Non-pigmented ciliary epithelial cell (primary cell): Measurements from ENCODE around the gene APRT.

Experiments used
- DNase-seq: peaks from one replicate; pipeline ENCODE4 v3.0.0-alpha.2; 2010; ENCODE audit warnings: low read depth

Gene APRT

GRCh38 chr16:88822281-88823040 lies 10.7 kb upstream of the APRT start:
- no peak for DNase-seq

GRCh38 chr16:88821168-88821850 lies 9.6 kb upstream of the APRT start:
- no peak for DNase-seq

- DNase-seq = no peak
Measured at GRCh38 chr16:88820385-88821025, 8.8 kb upstream of the APRT start.

GRCh38 chr16:88819126-88819525 lies 7.4 kb upstream of the APRT start:
- DNase-seq = no peak

- DNase-seq = no peak
Measured at GRCh38 chr16:88818575-88818874, 6.8 kb upstream of the APRT start.

- DNase-seq = no peak
Measured at GRCh38 chr16:88817785-88818574, 6.3 kb upstream of the APRT start.

GRCh38 chr16:88816736-88817535 lies 5.2 kb upstream of the APRT start:
- no peak for DNase-seq

- no peak for DNase-seq
Measured at GRCh38 chr16:88815901-88816589, 4.3 kb upstream of the APRT start.

- no peak for DNase-seq
Measured at GRCh38 chr16:88815227-88815626, 3.5 kb upstream of the APRT start.

GRCh38 chr16:88814144-88814502 lies 2.4 kb upstream of the APRT start:
- no peak for DNase-seq

GRCh38 chr16:88813269-88814143 lies 1.8 kb upstream of the APRT start:
- no peak for DNase-seq

GRCh38 chr16:88812513-88813268 lies 963 bp upstream of the APRT start:
- DNase-seq = no peak

GRCh38 chr16:88810912-88811768 lies 588 bp downstream of the APRT start:
- DNase-seq = no peak

- no peak for DNase-seq
Measured at GRCh38 chr16:88810166-88810911, 1.4 kb downstream of the APRT start.

GRCh38 chr16:88809676-88810165 lies 2.0 kb downstream of the APRT start:
- no peak for DNase-seq

- DNase-seq = no peak
Measured at GRCh38 chr16:88809068-88809675, 2.6 kb downstream of the APRT start.
